Measurements from ENCODE around the gene HDDC3. TPM values are rescaled to one million over a fixed set of nuclear protein-coding genes. Genes with fewer than 3 reads are reported as not detected.

The HDDC3 gene
- total and polyA plus RNA-seq, 3 experiments from 2014 or later, result 34.7 to 43.5 (median 39.5) TPM

DNA sequence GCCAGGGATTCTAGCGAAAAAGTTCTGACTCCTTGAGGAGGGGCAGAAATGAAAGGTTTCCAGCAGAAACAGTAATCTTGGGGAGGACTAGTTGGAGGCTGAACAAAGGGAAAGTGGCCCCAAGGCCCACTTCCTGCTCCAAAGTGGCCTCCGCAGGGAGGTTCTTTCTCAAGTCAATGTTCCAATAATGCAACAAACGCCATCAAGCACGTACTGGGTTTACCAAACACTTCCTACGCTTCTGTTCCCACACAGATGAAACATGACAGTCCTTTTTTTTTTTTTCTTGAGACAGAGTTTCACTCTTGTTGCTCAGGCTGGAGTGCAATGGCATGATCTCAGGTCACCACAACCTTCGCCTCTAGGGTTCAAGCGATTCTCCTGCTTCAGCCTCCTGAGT, 12.7 kb upstream of the HDDC3 start:
- Mint-ChIP-seq H3K27me3 (no peaks in the 10 kb centered on the region), H3K36me3 (peaks cover 0 to 90% (median 5%) of the 10 kb centered on the region in 3 donors), H3K9me3 (no peaks in the 10 kb centered on the region), H3K4me3 (no peak overlapping the region), H3K4me1 (no peaks in the 10 kb centered on the region), H3K27ac (no peak overlapping the region)
- no peak overlapping the region for H3K4me3 ChIP-seq (ENCODE audit: low read length)
- ChIA-PET CTCF (interaction anchor here (2.3 kb wide), 1 partner anchor 12 kb away, joined by 17 read pairs; no protein-coding TSS in a partner anchor), POLR2A (no interaction called here)
- no peaks in the 10 kb centered on the region for H3K27me3 ChIP-seq (ENCODE audit: insufficient read depth, low read length, poor library complexity, severe bottlenecking)
- no peaks in the 10 kb centered on the region for H3K9me3 ChIP-seq (ENCODE audit: low read length)
- peaks cover 53% of the 10 kb centered on the region for H3K36me3 ChIP-seq (ENCODE audit: insufficient read depth, low read length)
- no peak overlapping the region for H3K27ac ChIP-seq (ENCODE audit: low read depth, low read length)
- DNase-seq, result no peak
- H3K4me1 ChIP-seq (ENCODE audit: insufficient read depth, low read length), result no peaks in the 10 kb centered on the region

DNA sequence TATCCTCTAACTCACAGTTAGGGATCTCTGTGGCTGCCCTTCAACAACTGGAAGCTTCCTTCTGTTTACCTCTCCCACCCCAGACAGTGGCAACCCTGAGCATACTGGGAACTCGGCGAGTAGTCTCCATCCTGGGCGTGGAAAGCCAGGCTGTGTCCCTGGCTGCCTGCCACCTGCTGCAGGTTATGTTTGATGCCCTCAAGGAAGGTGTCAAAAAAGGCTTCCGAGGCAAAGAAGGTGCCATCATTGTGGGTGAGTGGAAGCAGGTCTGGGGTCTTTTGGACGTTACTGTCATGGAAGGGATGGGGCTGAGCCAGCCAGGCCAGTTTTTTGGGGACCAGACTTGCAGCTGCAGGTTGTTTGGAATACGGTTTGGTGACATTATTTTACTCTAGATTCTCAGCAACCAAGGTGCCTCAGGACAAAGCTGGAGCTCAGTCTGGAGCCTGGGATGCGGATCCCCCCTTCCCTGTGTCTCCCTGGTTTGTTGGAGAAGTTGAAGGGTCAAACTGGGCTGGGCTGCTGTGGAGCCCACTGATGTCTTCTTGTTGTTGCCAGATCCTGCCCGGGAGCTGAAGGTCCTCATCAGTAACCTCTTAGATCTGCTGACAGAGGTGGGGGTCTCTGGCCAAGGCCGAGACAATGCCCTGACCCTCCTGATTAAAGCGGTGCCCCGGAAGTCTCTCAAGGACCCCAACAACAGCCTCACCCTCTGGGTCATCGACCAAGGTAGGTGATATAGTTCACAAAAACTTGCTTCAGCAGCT, 10.2 kb upstream of the HDDC3 start:
- Mint-ChIP-seq H3K4me3 (no peak overlapping the region), H3K27ac (no peak overlapping the region), H3K4me1 (no peaks in the 10 kb centered on the region), H3K27me3 (no peaks in the 10 kb centered on the region), H3K36me3 (peaks cover 0 to 83% (median 8%) of the 10 kb centered on the region in 3 donors), H3K9me3 (no peaks in the 10 kb centered on the region)
- CTCF ChIA-PET, result interaction anchor here (0.8 to 4.7 kb wide), 3 partner anchors 10 to 295 kb away, joined by 3 to 40 read pairs (median 19); partner anchors contain the start of genes HDDC3 and UNC45A
- Histone ChIP-seq H3K36me3 (ENCODE audit: insufficient read depth, low read length) (peaks cover 55% of the 10 kb centered on the region), H3K9me3 (ENCODE audit: low read length) (no peaks in the 10 kb centered on the region), H3K4me3 (ENCODE audit: low read length) (no peak overlapping the region), H3K4me1 (ENCODE audit: insufficient read depth, low read length) (no peaks in the 10 kb centered on the region), H3K27me3 (ENCODE audit: insufficient read depth, low read length, poor library complexity, severe bottlenecking) (no peaks in the 10 kb centered on the region), H3K27ac (ENCODE audit: low read depth, low read length) (no peak overlapping the region)
- DNase-seq, result no peak
- POLR2A ChIA-PET, result no interaction called here

DNA sequence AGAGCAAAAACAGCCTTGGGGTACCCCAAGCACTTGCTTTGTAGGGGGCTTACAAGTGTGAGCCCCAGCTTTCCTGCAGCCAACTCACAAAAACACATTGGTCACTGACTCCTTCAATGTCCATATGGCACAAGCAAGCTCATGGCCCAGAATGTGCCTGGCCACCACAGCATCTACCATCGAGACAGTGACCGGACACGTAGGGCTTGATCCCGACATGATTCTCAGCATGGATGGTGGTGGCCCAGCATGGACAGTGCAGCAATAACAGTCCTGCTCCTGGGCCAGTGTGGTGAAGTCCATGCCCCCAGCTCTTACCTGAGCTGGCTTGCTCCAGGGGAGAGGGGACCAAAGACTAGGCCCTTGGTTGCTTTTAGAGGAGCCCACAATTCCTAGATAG, 8.7 kb upstream of the HDDC3 start:
- no peak overlapping the region for H3K27ac Mint-ChIP-seq
- ChIA-PET POLR2A (no interaction called here), CTCF (interaction anchor here (1.7 to 4.7 kb wide), 3 partner anchors 8 to 21 kb away, joined by 4 to 40 read pairs (median 19); partner anchors contain the start of genes HDDC3 and UNC45A)
- Histone ChIP-seq H3K27ac (ENCODE audit: low read depth, low read length) (no peak overlapping the region), H3K27me3 (ENCODE audit: insufficient read depth, low read length, poor library complexity, severe bottlenecking) (no peaks in the 10 kb centered on the region), H3K9me3 (ENCODE audit: low read length) (no peaks in the 10 kb centered on the region), H3K4me3 (ENCODE audit: low read length) (no peak overlapping the region), H3K4me1 (ENCODE audit: insufficient read depth, low read length) (peaks cover 9% of the 10 kb centered on the region), H3K36me3 (ENCODE audit: insufficient read depth, low read length) (peaks cover 51% of the 10 kb centered on the region)
- no peaks in the 10 kb centered on the region for H3K27me3 Mint-ChIP-seq
- H3K9me3 Mint-ChIP-seq, result no peaks in the 10 kb centered on the region
- peaks cover 9% of the 10 kb centered on the region in 3 donors for H3K4me1 Mint-ChIP-seq
- H3K36me3 Mint-ChIP-seq, result peaks cover 0 to 77% (median 9%) of the 10 kb centered on the region in 3 donors
- no peak for DNase-seq
- H3K4me3 Mint-ChIP-seq, result peak overlapping the region in 1 of 7 donors; percentile 69

DNA sequence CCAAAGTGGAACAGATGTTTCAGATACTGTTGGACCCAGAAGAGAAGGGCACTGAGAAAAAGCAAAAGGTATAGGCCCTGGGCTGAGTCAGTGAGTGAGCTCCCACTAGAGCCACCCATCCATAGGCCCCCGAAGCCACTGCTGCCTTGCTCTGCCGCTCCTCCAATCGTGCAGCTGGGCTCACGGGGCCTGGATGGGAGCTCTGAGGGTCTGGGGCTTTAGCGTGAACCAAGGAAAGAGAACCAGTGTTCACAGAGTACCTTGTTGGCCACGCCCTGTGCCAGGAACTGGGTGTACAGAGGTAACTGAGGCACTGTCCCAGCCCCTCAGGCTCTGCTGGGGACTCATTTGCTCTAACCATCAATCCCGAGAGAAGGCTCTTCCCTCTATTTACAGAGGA, 7.4 kb upstream of the HDDC3 start:
- Mint-ChIP-seq H3K4me3 (no peak overlapping the region), H3K9me3 (no peaks in the 10 kb centered on the region), H3K27me3 (no peaks in the 10 kb centered on the region), H3K27ac (no peak overlapping the region), H3K4me1 (peaks cover 11 to 20% (median 12%) of the 10 kb centered on the region in 3 donors), H3K36me3 (peaks cover 0 to 74% (median 9%) of the 10 kb centered on the region in 3 donors)
- H3K4me1 ChIP-seq (ENCODE audit: insufficient read depth, low read length), result peaks cover 16% of the 10 kb centered on the region
- CTCF ChIA-PET, result interaction anchor here (1.3 to 1.7 kb wide), 3 partner anchors 14 to 93 kb away, joined by 3 to 4 read pairs (median 4); no protein-coding TSS in a partner anchor
- H3K4me3 ChIP-seq (ENCODE audit: low read length), result no peak overlapping the region
- H3K27me3 ChIP-seq (ENCODE audit: insufficient read depth, low read length, poor library complexity, severe bottlenecking), result no peaks in the 10 kb centered on the region
- no peaks in the 10 kb centered on the region for H3K9me3 ChIP-seq (ENCODE audit: low read length)
- DNase-seq, result no peak
- POLR2A ChIA-PET, result no interaction called here
- H3K36me3 ChIP-seq (ENCODE audit: insufficient read depth, low read length), result peaks cover 47% of the 10 kb centered on the region
- H3K27ac ChIP-seq (ENCODE audit: low read depth, low read length), result no peak overlapping the region

DNA sequence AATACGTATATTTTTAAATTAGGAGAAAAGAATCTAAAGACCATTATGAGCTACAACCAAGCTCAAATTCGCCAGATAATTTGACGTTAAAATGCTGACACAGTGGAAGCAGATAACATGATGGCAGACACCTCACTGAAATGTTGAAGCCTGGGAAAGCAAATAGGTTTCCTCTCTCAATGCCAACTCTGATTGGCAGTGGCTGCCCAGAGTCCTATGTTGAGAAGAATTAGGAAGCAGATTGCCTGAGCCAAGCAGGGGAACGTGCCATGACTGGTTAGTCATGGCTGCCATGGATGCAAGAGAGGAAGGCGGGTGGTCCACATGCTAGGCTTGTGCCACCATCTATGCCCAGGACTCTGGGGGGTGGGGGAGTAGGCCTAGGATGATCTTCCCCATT, 5.9 kb upstream of the HDDC3 start:
- ChIA-PET CTCF (interaction anchor here (9.8 kb wide), 1 partner anchor 17 kb away, joined by 158 read pairs; the partner anchor contains the start of gene RCCD1), POLR2A (no interaction called here)
- peaks cover 18 to 30% (median 19%) of the 10 kb centered on the region in 3 donors for H3K4me1 Mint-ChIP-seq
- no peak for DNase-seq
- no peak overlapping the region for H3K4me3 ChIP-seq (ENCODE audit: low read length)
- H3K4me3 Mint-ChIP-seq, result no peak overlapping the region
- H3K9me3 Mint-ChIP-seq, result no peaks in the 10 kb centered on the region
- no peaks in the 10 kb centered on the region for H3K27me3 Mint-ChIP-seq
- H3K4me1 ChIP-seq (ENCODE audit: insufficient read depth, low read length), result peaks cover 31% of the 10 kb centered on the region
- H3K27me3 ChIP-seq (ENCODE audit: insufficient read depth, low read length, poor library complexity, severe bottlenecking), result no peaks in the 10 kb centered on the region
- no peaks in the 10 kb centered on the region for H3K9me3 ChIP-seq (ENCODE audit: low read length)
- peaks cover 35% of the 10 kb centered on the region for H3K36me3 ChIP-seq (ENCODE audit: insufficient read depth, low read length)
- no peak overlapping the region for H3K27ac ChIP-seq (ENCODE audit: low read depth, low read length)
- H3K36me3 Mint-ChIP-seq, result peaks cover 0 to 61% (median 9%) of the 10 kb centered on the region in 3 donors
- no peak overlapping the region for H3K27ac Mint-ChIP-seq

DNA sequence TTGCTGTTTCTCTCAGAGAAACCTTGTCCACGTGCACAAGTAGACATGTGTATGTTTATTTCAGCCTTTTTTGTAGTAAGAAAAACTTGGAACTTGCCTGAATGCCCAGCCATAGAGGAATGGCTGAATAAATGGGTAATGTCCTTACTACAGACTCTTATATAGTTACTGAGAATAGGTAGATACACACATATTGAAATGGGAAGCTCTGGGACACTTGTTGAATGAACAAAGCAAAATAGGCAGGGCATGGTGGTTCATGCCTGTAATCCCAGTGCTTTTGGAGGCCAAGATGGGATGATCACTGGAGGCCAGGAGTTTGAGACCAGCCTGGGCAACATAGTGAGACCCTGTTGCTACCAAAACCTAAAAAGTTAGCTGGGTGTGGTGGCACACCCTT, 4.5 kb upstream of the HDDC3 start:
- Mint-ChIP-seq H3K4me3 (peak overlapping the region; percentile 88 to 97 (median 89)), H3K4me1 (peaks cover 22 to 36% (median 24%) of the 10 kb centered on the region in 3 donors), H3K27ac (peak overlapping the region in 3 of 8 donors; percentile 77 to 99 (median 97)), H3K36me3 (peaks cover 0 to 48% (median 9%) of the 10 kb centered on the region in 3 donors), H3K27me3 (no peaks in the 10 kb centered on the region), H3K9me3 (no peaks in the 10 kb centered on the region)
- Histone ChIP-seq H3K4me3 (ENCODE audit: low read length) (no peak overlapping the region), H3K27me3 (ENCODE audit: insufficient read depth, low read length, poor library complexity, severe bottlenecking) (no peaks in the 10 kb centered on the region), H3K36me3 (ENCODE audit: insufficient read depth, low read length) (peaks cover 22% of the 10 kb centered on the region), H3K4me1 (ENCODE audit: insufficient read depth, low read length) (peaks cover 39% of the 10 kb centered on the region), H3K9me3 (ENCODE audit: low read length) (no peaks in the 10 kb centered on the region), H3K27ac (ENCODE audit: low read depth, low read length) (no peak overlapping the region)
- no peak for DNase-seq
- ChIA-PET CTCF (interaction anchor here (1.0 to 9.8 kb wide), 2 partner anchors 10 to 18 kb away, joined by 3 to 158 read pairs; partner anchors contain the start of gene RCCD1), POLR2A (no interaction called here)

DNA sequence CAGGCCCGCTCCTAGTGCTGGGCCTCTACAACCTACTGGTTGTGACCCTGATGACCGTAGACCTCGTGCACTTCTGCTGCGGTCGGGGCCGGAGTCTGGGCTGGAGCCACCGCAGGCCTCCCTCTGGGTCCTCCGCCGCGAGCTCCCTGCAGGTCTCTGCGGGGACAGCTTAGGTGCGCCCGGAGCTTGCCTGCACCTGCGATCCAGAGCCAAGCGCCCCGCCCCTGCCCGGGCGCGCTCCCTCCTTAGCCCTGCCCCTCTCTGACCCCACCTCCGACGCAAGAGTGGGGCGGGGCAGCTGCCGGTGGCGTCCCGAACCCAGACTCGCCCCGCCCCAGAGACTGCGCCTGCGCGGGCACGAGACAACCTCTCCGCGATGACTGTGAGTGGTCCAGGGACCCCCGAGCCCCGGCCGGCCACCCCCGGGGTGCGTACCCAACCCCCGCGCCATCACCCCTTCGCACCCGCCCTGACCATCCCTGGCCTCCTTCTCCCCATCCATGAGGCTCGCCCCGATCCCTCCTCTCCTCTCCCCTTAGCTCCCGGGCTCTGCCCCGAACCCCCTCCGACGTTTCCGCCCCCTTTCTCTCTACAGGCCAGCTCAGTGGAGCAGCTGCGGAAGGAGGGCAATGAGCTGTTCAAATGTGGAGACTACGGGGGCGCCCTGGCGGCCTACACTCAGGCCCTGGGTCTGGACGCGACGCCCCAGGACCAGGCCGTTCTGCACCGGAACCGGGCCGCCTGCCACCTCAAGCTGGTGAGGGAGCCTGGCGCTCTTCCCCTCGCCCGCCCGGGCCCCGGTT, 2.8 kb upstream of the HDDC3 start, which contains the start of gene UNC45A:
Gene UNC45A, plus strand, starts transcription at position 337 of the 803 bp plus-strand sequence. Its CDS starts 40 bp downstream, at position 377.
- Mint-ChIP-seq H3K9me3 (no peaks in the 10 kb centered on the region), H3K27ac (peak within 1 kb of the TSS; percentile 91 to 99 (median 96)), H3K36me3 (peaks cover 0 to 37% (median 7%) of the 10 kb centered on the region in 3 donors), H3K27me3 (no peaks in the 10 kb centered on the region), H3K4me3 (peak within 1 kb of the TSS; percentile 88 to 97 (median 89)), H3K4me1 (peaks cover 36 to 52% (median 38%) of the 10 kb centered on the region in 3 donors)
- H3K9me3 ChIP-seq (ENCODE audit: low read length), result no peaks in the 10 kb centered on the region
- ChIA-PET CTCF (interaction anchor here (0.7 to 9.8 kb wide), 19 partner anchors 7 to 702 kb away, joined by 3 to 251 read pairs (median 5); partner anchors contain the start of genes CIB1, GDPGP1, MAN2A2 and RCCD1), POLR2A (interaction anchor here (0.5 to 2.5 kb wide), 11 partner anchors 9 to 547 kb away, joined by 3 to 25 read pairs (median 4); partner anchors contain the start of genes BLM, IQGAP1, MAN2A2 and RCCD1)
- H3K36me3 ChIP-seq (ENCODE audit: insufficient read depth, low read length), result peaks cover 10% of the 10 kb centered on the region
- H3K27me3 ChIP-seq (ENCODE audit: insufficient read depth, low read length, poor library complexity, severe bottlenecking), result no peaks in the 10 kb centered on the region
- DNase-seq, result peak; percentile 93 to 96 (median 96)
- H3K4me1 ChIP-seq (ENCODE audit: insufficient read depth, low read length), result peaks cover 53% of the 10 kb centered on the region
- H3K27ac ChIP-seq (ENCODE audit: low read depth, low read length), result peak within 1 kb of the TSS; percentile 74
- H3K4me3 ChIP-seq (ENCODE audit: low read length), result peak within 1 kb of the TSS; percentile 66
